ENCODE results near the gene SPDYE3.
"Not testable (repeated sequence)": the region's sequence is repeated elsewhere in the genome, so short reads cannot be mapped to it uniquely, and the experiment has no call there.

The SPDYE3 gene

GRCh38 chr7:100352984-100353684, 45.6 kb downstream of the SPDYE3 start:
- FAIRE-seq = no peak

- no peak for FAIRE-seq
Measured at GRCh38 chr7:100353685-100354330, 46.3 kb downstream of the SPDYE3 start.

- FAIRE-seq = no peak
Measured at GRCh38 chr7:100356416-100357068, 49.0 kb downstream of the SPDYE3 start.

GRCh38 chr7:100357131-100357561, 49.6 kb downstream of the SPDYE3 start:
- no peak for FAIRE-seq

GRCh38 chr7:100358027-100358856, 50.7 kb downstream of the SPDYE3 start, which contains the start of gene PILRB:
Gene PILRB, plus strand, starts transcription at chr7:100358117. Its CDS starts 186 bp downstream, at chr7:100358303.
- no peak for FAIRE-seq

- no peak for FAIRE-seq
Measured at GRCh38 chr7:100358857-100359212, 51.3 kb downstream of the SPDYE3 start.

- no peak for FAIRE-seq
Measured at GRCh38 chr7:100360135-100360854, 52.8 kb downstream of the SPDYE3 start.

- FAIRE-seq = no peak
Measured at GRCh38 chr7:100363098-100363497, 55.6 kb downstream of the SPDYE3 start.

- FAIRE-seq = not testable (repeated sequence)
Measured at GRCh38 chr7:100363797-100364196, 56.3 kb downstream of the SPDYE3 start.

GRCh38 chr7:100364480-100364879, 57.0 kb downstream of the SPDYE3 start:
- FAIRE-seq = no peak

GRCh38 chr7:100365998-100366367, 58.5 kb downstream of the SPDYE3 start:
- not testable (repeated sequence) for FAIRE-seq

GRCh38 chr7:100366411-100367250, 59.1 kb downstream of the SPDYE3 start:
- no peak for FAIRE-seq

GRCh38 chr7:100367251-100367620, 59.7 kb downstream of the SPDYE3 start:
- FAIRE-seq = no peak

- FAIRE-seq = no peak
Measured at GRCh38 chr7:100367676-100368613, 60.4 kb downstream of the SPDYE3 start.

- FAIRE-seq = no peak
Measured at GRCh38 chr7:100369105-100369504, 61.6 kb downstream of the SPDYE3 start.

- no peak for FAIRE-seq
Measured at GRCh38 chr7:100370303-100370702, 62.8 kb downstream of the SPDYE3 start.

GRCh38 chr7:100370746-100371145, 63.2 kb downstream of the SPDYE3 start:
- no peak for FAIRE-seq

GRCh38 chr7:100371561-100372171, 64.2 kb downstream of the SPDYE3 start:
- FAIRE-seq = no peak
